Measurements from ENCODE around the gene FOSL1. TPM values are rescaled to one million over a fixed set of nuclear protein-coding genes. Genes with fewer than 3 reads are reported as not detected.
A peak's percentile ranks its signal among the peaks of the same experiment; 100 is the strongest.

FOSL1 gene
- total RNA-seq, 1 donor from 2014 or later, result 2.0 TPM

- DNase-seq (ENCODE audit: low spot score), result no peak
- intact Hi-C loops (cut with DNase I), result loop anchor here (2.0 kb wide), 1 partner anchor 104 kb away; no protein-coding TSS in a partner anchor
Measured at GRCh38 chr11:65885231-65885630, 15.0 kb downstream of the FOSL1 start.

DNA sequence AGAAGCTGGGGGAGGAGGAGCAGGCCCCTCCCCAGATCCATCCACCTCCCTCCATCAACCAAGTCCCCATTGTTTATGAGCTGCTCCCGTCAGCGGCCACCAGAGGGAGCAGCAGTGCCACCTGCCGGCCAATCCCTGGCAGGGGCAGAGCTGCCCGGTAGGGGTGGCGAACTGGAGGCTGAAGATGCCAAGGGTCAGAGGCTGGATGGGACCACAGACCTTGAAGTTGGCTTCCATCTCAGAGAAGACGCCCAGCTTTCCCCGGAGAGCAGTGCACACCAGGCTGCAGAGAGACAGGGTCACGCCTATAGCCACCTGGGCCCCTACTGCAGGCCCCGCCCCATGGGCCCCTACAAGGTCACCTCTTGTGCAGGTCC lies 15.5 kb downstream of the FOSL1 start:
- peak; percentile 92 for DNase-seq (ENCODE audit: low spot score)
- intact Hi-C loops (cut with DNase I), result loop anchor here (2.0 kb wide), 1 partner anchor 104 kb away; no protein-coding TSS in a partner anchor

GRCh38 chr11:65883786-65884715 lies 16.1 kb downstream of the FOSL1 start:
- no peak for DNase-seq (ENCODE audit: low spot score)
- intact Hi-C loops (cut with DNase I), result loop anchor here (2.0 kb wide), 1 partner anchor 105 kb away; no protein-coding TSS in a partner anchor

DNA sequence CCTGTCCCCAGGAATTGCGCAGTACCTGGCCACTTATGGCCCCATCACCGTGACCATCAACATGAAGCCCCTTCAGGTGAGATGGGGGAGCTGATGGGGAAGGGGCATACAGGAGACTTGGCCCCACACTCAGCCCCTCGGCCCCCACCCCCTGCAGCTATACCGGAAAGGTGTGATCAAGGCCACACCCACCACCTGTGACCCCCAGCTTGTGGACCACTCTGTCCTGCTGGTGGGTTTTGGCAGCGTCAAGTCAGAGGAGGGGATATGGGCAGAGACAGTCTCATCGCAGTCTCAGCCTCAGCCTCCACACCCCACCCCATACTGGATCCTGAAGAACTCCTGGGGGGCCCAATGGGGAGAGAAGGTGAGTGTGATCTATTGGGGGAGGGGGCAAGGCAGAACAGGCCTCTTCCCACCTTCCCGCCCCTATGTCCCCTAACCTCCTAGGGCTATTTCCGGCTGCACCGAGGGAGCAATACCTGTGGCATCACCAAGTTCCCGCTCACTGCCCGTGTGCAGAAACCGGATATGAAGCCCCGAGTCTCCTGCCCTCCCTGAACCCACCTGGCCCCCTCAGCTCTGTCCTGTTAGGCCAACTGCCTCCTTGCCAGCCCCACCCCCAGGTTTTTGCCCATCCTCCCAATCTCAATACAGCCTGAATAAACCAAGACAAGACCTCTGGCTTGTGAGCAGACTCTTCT lies 17.0 kb downstream of the FOSL1 start:
- intact Hi-C loops (cut with DNase I), result no loop called here
- DNase-seq (ENCODE audit: low spot score), result no peak

DNA sequence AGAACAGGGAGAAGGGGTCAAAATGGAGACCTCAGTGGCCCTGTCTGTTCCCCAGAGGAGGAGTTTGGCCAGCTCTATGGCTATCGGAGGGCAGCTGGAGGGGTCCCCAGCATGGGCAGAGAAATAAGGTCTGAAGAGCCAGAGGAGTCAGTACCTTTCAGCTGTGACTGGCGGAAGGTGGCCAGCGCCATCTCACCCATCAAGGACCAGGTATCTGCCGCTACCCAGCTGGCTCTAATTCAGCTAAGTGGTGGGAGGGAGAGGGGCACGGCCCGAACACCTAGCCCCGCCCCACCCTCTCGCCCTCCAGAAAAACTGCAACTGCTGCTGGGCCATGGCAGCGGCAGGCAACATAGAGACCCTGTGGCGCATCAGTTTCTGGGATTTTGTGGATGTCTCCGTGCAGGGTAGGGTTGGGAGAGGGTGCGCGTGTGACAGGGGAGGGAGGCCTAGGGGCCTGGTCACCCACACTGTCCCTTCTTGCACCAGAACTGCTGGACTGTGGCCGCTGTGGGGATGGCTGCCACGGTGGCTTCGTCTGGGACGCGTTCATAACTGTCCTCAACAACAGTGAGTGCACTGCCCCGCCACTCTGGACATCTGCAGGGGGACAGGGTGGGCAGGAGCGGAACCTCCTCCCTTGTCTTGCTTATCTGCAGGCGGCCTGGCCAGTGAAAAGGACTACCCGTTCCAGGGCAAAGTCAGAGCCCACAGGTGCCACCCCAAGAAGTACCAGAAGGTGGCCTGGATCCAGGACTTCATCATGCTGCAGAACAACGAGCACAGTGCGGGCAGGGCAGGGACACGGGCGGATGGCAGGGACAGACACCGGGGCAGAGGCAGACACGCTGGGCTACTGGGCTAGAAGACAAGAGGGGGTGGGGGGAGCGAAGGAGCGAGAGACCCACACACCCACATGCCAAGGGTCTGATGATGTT lies 17.8 kb downstream of the FOSL1 start:
- DNase-seq (ENCODE audit: low spot score), result no peak
- intact Hi-C loops (cut with DNase I), result no loop called here

GRCh38 chr11:65880844-65881421 lies 19.3 kb downstream of the FOSL1 start:
- intact Hi-C loops (cut with DNase I), result no loop called here
- DNase-seq (ENCODE audit: low spot score), result no peak

GRCh38 chr11:65880027-65880426 lies 20.2 kb downstream of the FOSL1 start:
- intact Hi-C loops (cut with DNase I), result no loop called here

GRCh38 chr11:65879617-65880016 lies 20.6 kb downstream of the FOSL1 start, which contains the start of gene CTSW:
Gene CTSW, plus strand, starts transcription at chr11:65879837. Its CDS starts 18 bp downstream, at chr11:65879855.
- no peak for DNase-seq (ENCODE audit: low spot score)
- intact Hi-C loops (cut with DNase I), result no loop called here

More at GRCh38 chr11:65880027-65880426, 20.2 kb downstream of the FOSL1 start:
- DNase-seq (ENCODE audit: low spot score), result no peak

- peak; percentile 99 for DNase-seq (ENCODE audit: low spot score)
- intact Hi-C loops (cut with DNase I), result loop anchor here (1.0 to 2.0 kb wide), 2 partner anchors 13 to 15 kb away; partner anchors contain the start of genes FIBP and MUS81
Measured at GRCh38 chr11:65873318-65874156, 26.7 kb downstream of the FOSL1 start.

DNA sequence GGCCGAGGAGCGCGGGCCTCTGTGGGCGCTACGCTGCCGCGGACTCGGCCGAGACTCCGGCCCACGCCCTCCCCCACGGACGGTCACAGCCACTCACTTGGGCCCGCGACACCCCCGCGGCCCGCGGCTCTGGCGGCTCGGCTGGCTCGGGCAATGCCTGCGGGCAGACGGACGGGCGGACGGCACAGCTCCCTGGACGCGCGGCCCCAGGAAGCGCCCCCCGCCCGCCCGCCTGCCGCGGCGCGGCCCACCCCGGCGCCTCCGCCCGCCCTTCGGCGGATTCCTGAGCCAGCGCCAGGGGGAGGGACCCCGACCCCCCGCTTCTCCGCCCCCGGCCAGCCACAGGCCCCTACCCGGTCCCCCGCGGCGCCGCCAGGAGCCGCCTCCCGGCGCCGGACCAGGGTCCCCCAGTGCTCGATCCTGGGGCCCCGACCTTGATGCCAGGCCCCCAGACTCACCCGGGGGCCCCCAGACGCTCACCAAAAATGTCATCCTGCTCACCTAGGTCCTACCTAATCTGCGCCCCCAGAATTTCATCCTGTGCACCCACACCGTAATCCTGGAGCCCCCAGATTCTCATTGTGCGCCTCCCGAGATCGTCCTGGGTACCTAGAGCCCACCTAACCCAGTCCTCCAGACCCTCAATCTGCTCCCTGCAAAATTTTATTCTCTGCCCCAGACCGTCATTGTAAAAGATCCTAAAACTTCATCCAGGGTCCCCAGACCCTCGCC lies 27.4 kb downstream of the FOSL1 start, which contains the start of gene EFEMP2:
TSS of gene EFEMP2 (minus strand) at position 215 of the 732 bp plus-strand sequence. CDS start 446 bp downstream, outside the sequence.
- DNase-seq (ENCODE audit: low spot score), result no peak
- intact Hi-C loops (cut with DNase I), result loop anchor here (1.0 to 2.0 kb wide), 2 partner anchors 12 to 16 kb away; partner anchors contain the start of genes FIBP and MUS81

DNA sequence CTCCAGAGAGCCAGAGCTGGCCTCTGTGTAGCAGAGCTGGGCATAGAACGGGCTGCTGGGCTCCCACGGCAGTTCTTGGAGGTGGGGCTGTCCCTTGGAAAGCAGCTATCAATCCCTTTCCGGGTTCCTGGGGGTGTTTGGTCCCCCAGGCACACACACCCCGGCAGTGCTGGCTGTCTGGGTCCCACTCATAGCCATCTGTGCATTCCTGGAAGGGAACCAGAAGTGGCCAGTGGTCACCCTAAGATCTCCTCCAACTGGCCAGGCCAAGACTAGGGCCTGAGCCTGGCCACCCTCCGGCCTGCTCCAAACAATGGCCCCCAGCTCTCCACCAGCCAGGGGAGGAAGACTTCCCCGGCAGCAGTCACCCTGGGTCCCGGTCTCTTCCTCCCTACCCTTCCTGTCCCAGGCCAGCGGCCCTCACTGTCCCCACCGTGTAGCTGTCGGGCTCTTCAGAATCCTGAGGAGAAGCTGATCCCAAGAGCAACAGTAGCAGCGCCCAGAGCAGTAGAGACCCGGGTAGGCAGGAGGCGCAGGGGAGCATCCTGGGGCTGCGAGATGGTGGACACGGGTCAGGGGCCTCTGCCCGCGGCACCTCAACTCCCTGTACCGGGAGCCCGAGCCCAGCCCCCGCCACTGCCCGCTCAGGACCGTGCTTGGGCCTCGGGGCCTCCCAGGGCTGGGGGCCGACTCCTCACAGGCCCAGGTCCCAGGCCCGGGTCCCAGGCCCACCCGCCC lies 28.2 kb downstream of the FOSL1 start:
- no peak for DNase-seq (ENCODE audit: low spot score)
- intact Hi-C loops (cut with DNase I), result loop anchor here (2.0 kb wide), 1 partner anchor 17 kb away; the partner anchor contains the start of gene FIBP

DNA sequence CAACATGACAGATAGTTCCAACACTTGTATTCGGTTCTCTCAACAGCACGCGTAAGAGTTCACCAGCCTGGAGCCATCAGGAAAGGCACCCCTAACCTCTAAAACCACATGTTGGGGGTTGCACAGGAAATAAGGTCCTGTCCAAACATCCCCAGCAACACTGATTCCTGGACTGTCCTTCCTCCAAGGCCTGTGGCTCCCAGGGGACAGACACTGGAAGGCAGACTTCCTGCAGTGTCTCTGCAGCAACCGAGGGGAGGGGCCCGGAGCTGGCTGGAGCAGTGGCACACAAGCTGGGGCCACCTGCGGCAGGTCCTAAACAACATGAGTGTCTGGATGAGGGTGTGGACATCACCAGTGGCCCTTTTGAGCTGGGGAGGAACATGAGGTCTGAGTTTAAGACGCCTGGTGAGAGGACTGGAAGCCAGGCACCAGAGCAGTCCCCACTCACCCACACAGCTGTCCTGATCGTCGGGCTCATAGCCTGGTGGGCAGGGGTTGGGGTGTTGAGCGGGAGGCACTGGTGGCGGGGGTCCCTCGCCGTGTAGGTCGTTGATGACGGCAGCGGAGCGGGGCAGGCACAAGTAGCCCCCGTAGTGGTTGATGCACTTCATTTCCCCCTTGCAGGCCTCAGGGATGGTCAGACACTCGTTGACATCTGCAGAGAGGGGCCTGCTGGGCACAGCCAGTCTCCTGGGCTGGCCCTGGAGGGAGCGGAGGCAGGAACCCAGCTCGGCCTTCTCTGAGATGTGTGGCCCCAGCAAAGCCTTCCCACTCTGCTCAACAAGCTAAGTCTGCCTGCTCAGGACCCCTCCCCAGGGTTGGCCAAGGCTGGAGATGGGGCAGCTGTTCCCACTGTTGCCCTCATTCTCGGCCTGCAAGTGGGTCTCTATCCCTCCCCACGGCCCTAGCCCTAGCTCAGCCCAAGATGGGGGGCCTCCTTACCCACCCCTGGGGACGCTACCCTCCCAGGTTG lies 29.2 kb downstream of the FOSL1 start:
- DNase-seq (ENCODE audit: low spot score), result no peak
- intact Hi-C loops (cut with DNase I), result no loop called here

GRCh38 chr11:65870307-65870658 lies 29.9 kb downstream of the FOSL1 start:
- no peak for DNase-seq (ENCODE audit: low spot score)
- intact Hi-C loops (cut with DNase I), result no loop called here

DNA sequence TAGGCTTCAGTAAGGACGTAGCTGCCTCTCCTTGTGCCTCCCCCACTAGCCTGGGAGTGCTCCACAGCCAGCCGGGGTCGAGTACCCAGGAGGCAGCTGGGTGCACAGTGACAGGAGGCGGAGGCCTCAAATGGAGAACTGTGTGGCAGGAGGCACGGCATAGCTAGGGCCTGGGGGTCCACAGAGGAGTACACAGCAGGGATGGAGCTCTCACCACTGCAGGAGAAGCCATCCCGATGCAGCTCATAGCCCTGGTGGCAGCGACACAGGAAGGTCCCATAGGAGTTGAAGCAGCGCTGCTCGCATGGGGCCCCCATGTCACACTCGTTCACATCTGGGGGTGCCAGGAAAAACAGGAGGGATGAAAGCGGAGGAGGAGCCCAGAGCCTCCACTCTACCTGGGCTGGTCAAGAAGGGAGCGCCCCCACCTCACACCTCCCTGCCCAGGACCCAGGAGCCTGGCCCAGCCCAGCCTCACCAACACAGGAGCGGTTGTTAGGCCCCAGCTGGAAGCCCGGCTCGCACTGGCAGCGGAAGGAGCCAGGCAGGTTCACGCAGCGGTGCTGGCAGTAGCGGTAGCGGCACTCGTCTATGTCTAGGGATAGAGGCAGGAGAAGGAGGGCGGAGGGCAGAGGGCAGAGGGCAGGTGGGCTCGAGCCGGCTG lies 30.4 kb downstream of the FOSL1 start:
- no peak for DNase-seq (ENCODE audit: low spot score)
- intact Hi-C loops (cut with DNase I), result no loop called here

DNA sequence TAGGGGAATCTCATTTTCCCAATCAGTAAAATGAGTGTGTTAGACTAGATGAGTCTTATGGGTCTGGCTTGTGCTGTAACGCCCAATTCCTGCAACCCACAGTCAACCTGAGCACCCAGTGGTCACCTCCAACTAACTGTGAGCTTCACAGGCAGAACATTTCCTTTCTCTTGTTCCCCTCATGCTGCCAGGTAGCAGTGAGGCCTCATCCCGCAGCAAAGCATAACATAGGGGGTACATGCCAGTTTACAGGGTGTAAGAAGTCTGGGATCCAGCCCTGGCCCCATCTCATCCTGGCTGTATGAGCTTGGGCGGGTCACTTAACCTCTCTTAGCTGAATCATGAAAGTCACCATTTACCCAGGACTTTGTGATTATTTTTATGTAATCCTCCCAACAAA lies 31.3 kb downstream of the FOSL1 start:
- intact Hi-C loops (cut with DNase I), result no loop called here
- DNase-seq (ENCODE audit: low spot score), result no peak
